ENCODE data around the gene JPH3. TPM values are rescaled to one million over a fixed set of nuclear protein-coding genes. Genes with fewer than 3 reads are reported as not detected.

Gene JPH3
- total RNA-seq, 1 experiment from 2014 or later = 32.7 TPM

GRCh38 chr16:87702325-87702811 lies 100.1 kb downstream of the JPH3 start:
- Mint-ChIP-seq H3K36me3 (ENCODE audit: insufficient read depth in 1 of 3, low read depth in 3 of 3) (peaks cover 6 to 64% (median 50%) of the 10 kb centered on the region in 3 experiments; a peak in 6 of 7 replicates), H3K9me3 (no peaks in the 10 kb centered on the region), H3K27me3 (ENCODE audit: low read depth) (no peaks in the 10 kb centered on the region), H3K4me3 (no peak overlapping the region), H3K27ac (0 out of 7 replicates have a peak overlapping the region, but pooled peaks of 1 of the 3 experiments have one; percentile 31), H3K4me1 (peaks cover 6 to 20% of the 10 kb centered on the region in 2 experiments)
- Histone ChIP-seq H3K9ac (ENCODE audit: extremely low read depth, insufficient read length, low read length) (no peak overlapping the region), H2BK12ac (ENCODE audit: insufficient read length, low read depth, low read length) (no peak overlapping the region), H3K4me1 (ENCODE audit: insufficient read depth, low read length) (no peaks in the 10 kb centered on the region), H3K18ac (ENCODE audit: insufficient read length, low read depth, low read length) (no peak overlapping the region), H3K9me3 (ENCODE audit: control insufficient read depth, low read depth, low read length) (no peaks in the 10 kb centered on the region), H3K79me2 (ENCODE audit: insufficient read depth, low read length) (no peaks in the 10 kb centered on the region), H3K23ac (ENCODE audit: insufficient read length, low read depth, low read length) (no peak overlapping the region), H4K91ac (ENCODE audit: insufficient read length, low read depth, low read length) (no peak overlapping the region), H3T11ph (ENCODE audit: low read length) (no peak overlapping the region), H2AFZ (ENCODE audit: low read length) (no peak overlapping the region), H2BK5ac (ENCODE audit: insufficient read length, low read length) (no peak overlapping the region), H2BK15ac (ENCODE audit: low read depth, low read length) (no peak overlapping the region), H3K4ac (ENCODE audit: low read depth, low read length) (no peak overlapping the region), H2AK5ac (ENCODE audit: insufficient read length, low read length) (no peak overlapping the region), H3K23me2 (ENCODE audit: insufficient read length, low read depth, low read length, poor library complexity, severe bottlenecking) (no peaks in the 10 kb centered on the region), H3K4me2 (ENCODE audit: insufficient read depth, insufficient read length, low read length) (no peak overlapping the region), H3K27ac (ENCODE audit: insufficient read length, low read depth, low read length) (no peak overlapping the region), H3K56ac (ENCODE audit: insufficient read length, low read depth, low read length) (no peak overlapping the region), H4K8ac (replicated peaks; ENCODE audit: insufficient read length, low read depth, low read length) (no peak overlapping the region), H3K27me3 (ENCODE audit: insufficient read depth, low read length) (no peaks in the 10 kb centered on the region), H3K79me1 (ENCODE audit: insufficient read depth, low read depth, low read length, poor library complexity, severe bottlenecking) (no peaks in the 10 kb centered on the region), H4K20me1 (ENCODE audit: control insufficient read depth, insufficient read depth, insufficient read length) (no peaks in the 10 kb centered on the region), H3K14ac (ENCODE audit: insufficient read depth, low read length) (no peak overlapping the region), H2BK120ac (ENCODE audit: low read depth, low read length, poor library complexity, severe bottlenecking) (no peak overlapping the region), H4K5ac (ENCODE audit: insufficient read length, low read depth, low read length) (no peak overlapping the region), H2BK20ac (ENCODE audit: low read depth, low read length, poor library complexity, severe bottlenecking) (no peak overlapping the region)
- no CpG with 5 or more reads among the region's 19 CpGs for WGBS (ENCODE audit: extremely low coverage, insufficient read length, low lambda C conversion rate)
- DNase-seq = peak; percentile 71
- TF ChIP-seq CTCF (conservative IDR thresholded peaks at IDR 0.05) = peak; percentile 75

Measured in H9 (cell line).